ENCODE measurements around the gene BPI. TPM values are rescaled to one million over a fixed set of nuclear protein-coding genes. Genes with fewer than 3 reads are reported as not detected.
A peak's percentile ranks its signal among the peaks of the same experiment; 100 is the strongest.
"Not testable (repeated sequence)": the region's sequence is repeated elsewhere in the genome, so short reads cannot be mapped to it uniquely, and the experiment has no call there.

Gene BPI
- total and polyA plus RNA-seq, 3 donors from 2014 or later: 9.3 to 29.0 (median 17.5) TPM

GRCh38 chr20:38283236-38283635 is 20.7 kb upstream of the BPI start:
- H3K4me3 ChIP-seq: no peak overlapping the region
- intact Hi-C loops (cut with DNase I; ENCODE audit: low total_unique reads): no loop called here
- TF ChIP-seq CTCF (IDR thresholded peaks at IDR 0.05) (no peak), POLR2A (IDR thresholded peaks at IDR 0.05) (no peak)
- H3K9me3 ChIP-seq: no peaks in the 10 kb centered on the region
- H3K27ac ChIP-seq: no peak overlapping the region
- no peak for DNase-seq
- WGBS, 2 donors: 91 to 95% methylated on average over 2 of the region's 2 CpGs
- peaks cover 14% of the 10 kb centered on the region for H3K4me1 ChIP-seq
- H3K27me3 ChIP-seq: no peaks in the 10 kb centered on the region
- H3K36me3 ChIP-seq (ENCODE audit: low read depth, missing control alignments): no peaks in the 10 kb centered on the region

GRCh38 chr20:38284066-38284650 is 19.8 kb upstream of the BPI start:
- H3K27ac ChIP-seq; intact Hi-C loops (cut with DNase I; ENCODE audit: low total_unique reads); H3K4me3 ChIP-seq; DNase-seq; H3K27me3 ChIP-seq; H3K36me3 ChIP-seq (ENCODE audit: low read depth, missing control alignments); H3K9me3 ChIP-seq: not testable (repeated sequence)
- H3K4me1 ChIP-seq: peaks cover 14% of the 10 kb centered on the region
- 82 to 93% methylated on average over 7 of the region's 7 CpGs for WGBS, 2 donors

GRCh38 chr20:38284893-38285444 is 19.0 kb upstream of the BPI start:
- no peak overlapping the region for H3K4me3 ChIP-seq
- no peaks in the 10 kb centered on the region for H3K36me3 ChIP-seq (ENCODE audit: low read depth, missing control alignments)
- H3K27ac ChIP-seq: no peak overlapping the region
- peaks cover 14% of the 10 kb centered on the region for H3K4me1 ChIP-seq
- WGBS, 2 donors: 95 to 99% methylated on average over 5 of the region's 5 CpGs
- intact Hi-C loops (cut with DNase I; ENCODE audit: low total_unique reads): no loop called here
- TF ChIP-seq POLR2A (IDR thresholded peaks at IDR 0.05) (no peak), CTCF (IDR thresholded peaks at IDR 0.05) (no peak)
- H3K9me3 ChIP-seq: no peaks in the 10 kb centered on the region
- DNase-seq: no peak
- H3K27me3 ChIP-seq: no peaks in the 10 kb centered on the region

- H3K27me3 ChIP-seq: no peaks in the 10 kb centered on the region
- 41 to 45% methylated on average over 16 of the region's 16 CpGs for WGBS, 2 donors
- no peak overlapping the region for H3K27ac ChIP-seq
- peak; percentile 31 for DNase-seq
- TF ChIP-seq POLR2A (IDR thresholded peaks at IDR 0.05) (no peak), CTCF (IDR thresholded peaks at IDR 0.05) (no peak)
- intact Hi-C loops (cut with DNase I; ENCODE audit: low total_unique reads): no loop called here
- no peak overlapping the region for H3K4me3 ChIP-seq
- H3K4me1 ChIP-seq: peaks cover 14% of the 10 kb centered on the region
- H3K36me3 ChIP-seq (ENCODE audit: low read depth, missing control alignments): no peaks in the 10 kb centered on the region
- no peaks in the 10 kb centered on the region for H3K9me3 ChIP-seq
These were observed 17.1 kb upstream of the BPI start for GRCh38 chr20:38286586-38287531.
